NT2/D1 (cell line): Measurements from ENCODE around the gene OR56A5.

Experiments used
- DNase-seq: peaks from one replicate; pipeline ENCODE4 v3.0.0-alpha.2; 2011; ENCODE audit warnings: low read depth, low spot score
- H3K27me3 ChIP-seq: 2 replicates; pipeline ENCODE4 v1.6.0; 2011; ENCODE audit warnings: mild to moderate bottlenecking; ENCODE audit not compliant: insufficient read length, insufficient read depth
- H3K36me3 ChIP-seq: 2 replicates; pipeline ENCODE4 v1.6.1; 2011; ENCODE audit warnings: mild to moderate bottlenecking, low read length, mixed read lengths; ENCODE audit not compliant: insufficient read depth, insufficient read length
- H3K4me1 ChIP-seq: 2 replicates; pipeline ENCODE4 v1.5.1; 2011; ENCODE audit not compliant: insufficient read depth, insufficient read length
- H3K4me3 ChIP-seq: 2 replicates; pipeline ENCODE4 v1.5.1; 2011; ENCODE audit warnings: low read depth; ENCODE audit not compliant: insufficient read length
- H3K9ac ChIP-seq: 2 replicates; pipeline ENCODE4 v1.6.0; 2011; ENCODE audit warnings: low read depth; ENCODE audit not compliant: insufficient read length
- H3K9me3 ChIP-seq: 2 replicates; pipeline ENCODE4 v1.5.1; 2011; ENCODE audit warnings: mild to moderate bottlenecking, low read length; ENCODE audit not compliant: insufficient read depth
- SUZ12 ChIP-seq: IDR thresholded peaks from 2 replicates; pipeline ENCODE4 v1.6.1; 2011; ENCODE audit not compliant: insufficient read length, insufficient read depth; ENCODE audit errors: extremely low read depth
- YY1 ChIP-seq: IDR thresholded peaks from 2 replicates; pipeline ENCODE4 v1.6.1; 2011; ENCODE audit not compliant: insufficient read length, insufficient read depth
- ZNF274 ChIP-seq: IDR thresholded peaks from 2 replicates; pipeline ENCODE4 v1.6.1; 2011; ENCODE audit warnings: mild to moderate bottlenecking, low read depth, low read length

Gene OR56A5

DNA sequence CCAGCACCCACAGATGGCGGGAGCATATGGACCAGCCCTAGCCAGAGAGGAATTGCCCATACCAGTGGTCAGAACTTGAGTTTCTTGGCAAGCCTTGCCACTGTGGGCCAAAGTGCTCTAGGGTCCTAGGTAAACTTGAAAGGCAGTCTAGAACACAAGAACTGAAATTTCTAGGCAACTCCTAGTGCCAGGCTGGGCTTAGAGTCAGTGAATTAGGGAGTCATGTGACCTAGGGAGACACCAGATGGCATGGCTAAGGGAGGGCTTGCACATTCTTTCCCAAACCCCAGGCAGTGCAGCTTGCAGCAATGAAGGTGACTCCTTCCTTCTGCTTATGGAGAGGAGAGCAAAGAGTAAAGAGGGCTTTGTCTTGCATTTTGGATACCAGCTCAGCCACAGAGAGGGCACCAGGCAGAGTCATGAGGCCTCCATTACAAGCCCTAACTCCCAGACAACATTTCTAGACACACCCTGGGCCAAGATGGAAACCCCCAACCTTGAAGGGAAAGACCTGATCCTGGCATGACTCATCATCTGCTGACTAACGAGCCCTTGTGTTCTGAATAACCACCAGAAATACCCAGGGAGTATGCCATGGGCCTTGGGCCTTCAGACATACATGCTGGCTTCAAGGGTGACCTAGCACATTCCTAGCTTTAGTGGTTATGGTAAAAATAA, 45.4 kb downstream of the OR56A5 start:
- Histone ChIP-seq H3K9ac (no peak overlapping the region), H3K36me3 (no peaks in the 10 kb centered on the region), H3K4me3 (no peak overlapping the region), H3K4me1 (no peaks in the 10 kb centered on the region), H3K27me3 (no peaks in the 10 kb centered on the region), H3K9me3 (no peaks in the 10 kb centered on the region)
- DNase-seq: no peak
- TF ChIP-seq ZNF274 (no peak), SUZ12 (no peak), YY1 (no peak)
